HG02678 (cell line): ENCODE results near the gene KCP.

Experiments
- ATAC-seq: cut with Tn5 transposase; IDR thresholded peaks from one replicate; pipeline ENCODE4 v1.9.1; 2021; ENCODE audit warnings: mild to moderate bottlenecking, moderate library complexity; ENCODE audit not compliant: unreplicated experiment

Gene KCP

DNA sequence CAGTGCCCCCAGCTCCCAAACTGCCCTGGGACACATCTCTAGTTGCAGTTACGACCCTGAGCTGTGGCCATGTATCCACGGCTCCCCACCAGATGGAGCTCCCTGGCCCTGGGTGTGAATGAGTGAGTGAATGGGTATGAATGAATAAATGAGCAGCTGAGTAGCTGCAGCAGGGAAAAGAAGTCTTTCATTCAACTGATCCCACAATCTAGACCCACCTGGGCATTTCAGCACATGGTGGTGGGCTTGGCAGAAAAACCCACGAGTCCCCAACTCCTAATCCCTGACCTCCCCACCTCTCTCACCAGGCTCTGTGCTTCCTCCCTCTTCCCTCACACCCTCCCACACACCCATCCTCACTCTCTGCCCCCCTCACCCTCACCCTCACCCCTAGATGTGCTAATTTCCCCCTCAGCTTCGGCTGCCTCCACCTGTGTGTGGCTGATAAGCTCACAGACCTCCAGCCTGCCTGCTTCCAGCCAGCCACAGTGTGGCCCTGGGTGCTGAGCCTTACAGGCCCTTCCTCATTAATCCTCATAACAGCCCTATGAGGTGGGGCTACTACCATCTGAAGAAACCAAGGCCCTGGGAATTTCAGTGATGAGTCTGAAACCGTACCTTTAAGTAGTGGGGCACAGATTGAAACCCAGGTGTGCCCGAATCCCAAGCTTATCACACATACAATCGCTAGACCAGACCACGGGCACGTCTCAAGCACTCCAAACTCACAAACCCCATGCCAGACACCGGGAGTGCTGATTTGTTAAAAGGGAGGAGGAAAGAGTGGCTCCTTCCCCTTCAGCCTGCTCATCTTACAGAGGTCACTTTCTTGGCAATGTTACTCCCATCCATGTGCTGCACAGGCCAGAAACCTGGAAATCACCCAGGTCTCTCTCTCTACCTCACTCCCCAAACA, 50.1 kb downstream of the KCP start:
- ATAC-seq, result no peak

DNA sequence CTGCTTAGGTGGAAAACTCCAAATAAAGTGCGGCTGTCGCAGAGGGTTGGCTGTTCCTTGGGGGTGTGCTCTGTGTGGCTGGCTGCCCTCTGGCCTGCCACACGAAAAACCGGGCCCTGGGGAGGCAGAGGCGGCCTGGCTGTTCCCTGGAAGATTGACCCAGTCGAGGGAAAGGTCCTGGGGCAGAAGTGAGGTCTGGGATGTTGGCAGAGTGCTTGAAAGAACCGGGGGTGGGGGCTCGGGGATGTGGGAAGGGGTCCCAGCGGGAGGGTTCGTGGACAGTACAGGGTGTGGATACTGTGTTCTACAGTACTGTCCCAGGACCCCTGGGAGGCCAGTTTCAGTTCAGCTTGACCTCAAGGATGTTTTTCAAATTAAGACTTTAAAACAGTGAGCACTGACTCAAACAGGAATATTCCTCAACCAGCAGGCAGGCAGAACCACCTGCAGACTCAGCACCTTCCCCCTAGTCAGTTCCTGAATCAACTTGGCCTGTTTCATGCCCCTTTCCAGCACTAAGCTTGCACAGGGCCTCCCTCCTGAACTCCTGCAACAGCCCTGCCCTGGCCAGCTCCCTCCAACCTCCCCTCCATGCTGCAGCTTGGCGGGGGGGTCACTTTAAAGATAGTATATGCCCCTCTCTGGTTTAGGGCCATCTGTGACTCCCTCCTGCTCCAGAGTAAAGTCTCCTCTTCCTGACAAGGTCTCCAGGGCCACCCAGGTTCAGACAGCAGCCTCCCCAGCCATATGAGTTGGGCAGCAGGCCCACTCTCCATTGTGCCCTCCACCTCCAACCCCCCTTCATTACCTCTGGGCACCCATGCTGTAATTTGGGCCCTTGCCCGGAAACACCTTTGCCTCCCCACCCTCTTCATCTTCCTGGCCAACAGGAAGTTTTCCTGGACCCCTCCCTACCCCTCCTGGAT, 51.0 kb downstream of the KCP start:
- no peak for ATAC-seq

DNA sequence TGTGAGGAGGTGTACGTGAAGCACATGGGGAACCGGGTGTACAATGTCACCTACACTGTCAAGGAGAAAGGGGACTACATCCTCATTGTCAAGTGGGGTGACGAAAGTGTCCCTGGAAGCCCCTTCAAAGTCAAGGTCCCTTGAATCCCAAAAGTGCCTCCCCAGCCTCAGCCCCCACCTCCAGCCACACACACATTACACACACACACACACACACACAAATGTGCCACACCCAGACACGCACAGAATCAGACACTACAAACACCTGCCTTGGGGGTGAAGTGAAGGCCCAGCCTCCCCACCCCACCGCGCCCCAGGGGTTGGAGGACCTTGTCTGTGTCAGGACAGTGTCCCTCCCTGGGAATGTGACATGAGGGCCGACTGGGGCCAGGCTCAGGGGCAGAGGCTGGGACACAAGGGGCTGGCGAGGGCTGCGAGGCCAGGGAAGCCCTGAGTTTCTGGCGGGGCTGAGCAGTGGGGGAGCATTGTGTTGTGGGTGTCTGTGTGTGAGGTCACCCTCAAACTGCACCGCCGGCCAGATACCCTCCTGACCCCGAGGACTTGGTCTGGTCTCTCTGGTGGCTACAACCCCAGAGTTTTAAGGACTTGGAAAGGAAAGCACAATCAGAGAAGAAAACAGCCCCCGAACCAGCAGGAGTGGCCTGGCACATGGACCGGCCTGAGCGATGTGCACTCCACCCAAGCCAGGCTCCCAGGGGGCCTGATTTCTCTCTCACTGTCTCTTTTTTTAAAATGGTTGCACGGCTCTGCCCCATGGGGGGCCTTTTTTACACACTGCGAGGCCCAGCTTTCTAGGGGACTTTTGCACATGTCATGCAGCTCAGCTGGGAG, 51.9 kb downstream of the KCP start:
- ATAC-seq, result no peak

DNA sequence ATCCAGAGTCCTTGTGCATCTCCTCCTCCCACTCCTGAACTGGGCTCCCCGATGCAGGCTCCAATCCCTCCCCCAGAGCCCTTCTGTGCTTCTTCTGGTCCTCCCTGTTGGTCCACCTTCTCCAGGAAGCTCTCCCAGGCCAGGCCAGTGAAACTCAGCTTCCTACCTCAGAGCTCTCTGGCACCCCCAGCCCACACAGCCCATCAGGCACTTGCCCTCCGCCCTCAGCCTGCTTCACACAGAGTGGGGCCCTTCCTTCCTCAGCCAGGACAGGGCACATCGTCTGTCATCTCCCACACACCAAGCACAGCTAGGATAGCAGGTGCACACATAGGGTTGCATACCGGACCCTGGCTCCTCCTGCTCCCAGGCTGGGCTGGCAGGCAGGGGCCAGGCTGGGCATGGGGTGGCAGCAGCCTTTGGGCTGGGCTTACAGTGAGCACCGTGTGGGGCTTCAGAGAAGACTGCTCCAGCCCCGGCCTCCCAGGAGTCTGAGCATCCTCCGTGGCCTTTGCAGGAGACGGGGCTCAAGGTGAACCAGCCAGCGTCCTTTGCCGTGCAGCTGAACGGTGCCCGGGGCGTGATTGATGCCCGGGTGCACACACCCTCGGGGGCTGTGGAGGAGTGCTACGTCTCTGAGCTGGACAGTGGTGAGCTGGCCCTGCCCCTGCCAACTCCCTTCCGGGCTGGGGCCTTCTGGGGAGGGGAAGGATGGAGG, 54.3 kb downstream of the KCP start:
- no peak for ATAC-seq

DNA sequence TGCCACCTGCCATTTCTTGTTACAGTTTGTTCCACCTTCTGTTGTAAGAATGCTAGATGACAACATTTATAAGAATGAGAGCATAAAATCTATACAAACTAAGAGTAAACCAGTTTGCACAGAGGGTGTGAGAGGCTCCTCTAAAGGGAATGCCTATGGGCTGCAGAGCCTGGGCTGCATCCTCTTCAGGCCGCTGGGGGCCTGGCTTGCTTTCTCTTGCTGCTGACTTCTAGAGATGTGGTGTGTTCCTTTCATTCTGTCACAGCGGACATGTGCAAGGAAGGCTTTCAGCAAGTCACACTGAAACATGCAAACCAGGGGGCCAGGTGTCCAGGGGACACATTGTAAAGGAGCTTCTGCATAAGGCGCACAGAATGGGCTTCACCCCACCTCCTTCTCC, 55.0 kb downstream of the KCP start:
- ATAC-seq, result no peak

DNA sequence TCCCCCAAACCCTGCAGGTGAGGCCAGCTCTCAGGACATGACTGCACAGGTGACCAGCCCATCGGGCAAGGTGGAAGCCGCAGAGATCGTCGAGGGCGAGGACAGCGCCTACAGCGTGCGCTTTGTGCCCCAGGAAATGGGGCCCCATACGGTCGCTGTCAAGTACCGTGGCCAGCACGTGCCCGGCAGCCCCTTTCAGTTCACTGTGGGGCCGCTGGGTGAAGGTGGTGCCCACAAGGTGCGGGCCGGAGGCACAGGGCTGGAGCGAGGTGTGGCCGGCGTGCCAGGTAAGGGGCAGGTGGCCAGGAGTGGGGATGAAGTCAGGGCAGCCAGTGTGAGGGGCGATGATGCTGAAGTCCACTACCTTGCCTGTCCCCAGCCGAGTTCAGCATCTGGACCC, 56.1 kb downstream of the KCP start:
- no peak for ATAC-seq

DNA sequence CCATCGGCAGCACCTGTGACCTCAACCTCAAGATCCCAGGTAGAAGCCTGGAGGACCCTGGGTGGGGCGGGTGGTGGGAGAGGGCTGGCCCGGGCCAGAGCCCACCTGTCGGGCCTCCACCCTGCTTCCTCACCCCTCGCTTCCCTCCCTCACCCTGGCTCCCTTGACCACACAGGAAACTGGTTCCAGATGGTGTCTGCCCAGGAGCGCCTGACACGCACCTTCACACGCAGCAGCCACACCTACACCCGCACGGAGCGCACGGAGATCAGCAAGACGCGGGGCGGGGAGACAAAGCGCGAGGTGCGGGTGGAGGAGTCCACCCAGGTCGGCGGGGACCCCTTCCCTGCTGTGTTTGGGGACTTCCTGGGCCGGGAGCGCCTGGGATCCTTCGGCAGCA, 56.7 kb downstream of the KCP start:
- ATAC-seq, result no peak

DNA sequence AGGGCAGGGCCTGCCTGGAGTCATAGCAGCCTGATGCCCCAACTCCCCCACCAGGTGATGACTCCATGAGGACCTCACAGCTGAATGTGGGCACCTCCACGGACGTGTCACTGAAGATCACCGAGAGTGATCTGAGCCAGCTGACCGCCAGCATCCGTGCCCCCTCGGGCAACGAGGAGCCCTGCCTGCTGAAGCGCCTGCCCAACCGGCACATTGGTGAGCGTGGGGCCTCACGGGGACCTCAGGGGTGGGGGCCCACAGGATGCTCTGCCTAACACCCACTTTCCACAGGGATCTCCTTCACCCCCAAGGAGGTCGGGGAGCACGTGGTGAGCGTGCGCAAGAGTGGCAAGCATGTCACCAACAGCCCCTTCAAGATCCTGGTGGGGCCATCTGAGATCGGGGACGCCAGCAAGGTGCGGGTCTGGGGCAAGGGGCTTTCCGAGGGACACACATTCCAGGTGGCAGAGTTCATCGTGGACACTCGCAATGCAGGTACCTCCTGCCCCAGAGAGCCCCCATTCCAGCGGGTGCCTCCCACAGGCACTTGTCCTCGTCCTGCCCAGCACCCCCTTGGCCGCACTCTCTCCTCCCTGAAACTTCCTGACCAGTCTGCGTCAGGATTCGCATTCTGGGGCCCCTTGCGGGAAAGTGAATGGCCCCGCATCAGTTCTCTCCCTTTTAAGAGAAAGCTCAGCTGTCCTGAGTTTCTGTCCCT, 57.8 kb downstream of the KCP start:
- no peak for ATAC-seq

DNA sequence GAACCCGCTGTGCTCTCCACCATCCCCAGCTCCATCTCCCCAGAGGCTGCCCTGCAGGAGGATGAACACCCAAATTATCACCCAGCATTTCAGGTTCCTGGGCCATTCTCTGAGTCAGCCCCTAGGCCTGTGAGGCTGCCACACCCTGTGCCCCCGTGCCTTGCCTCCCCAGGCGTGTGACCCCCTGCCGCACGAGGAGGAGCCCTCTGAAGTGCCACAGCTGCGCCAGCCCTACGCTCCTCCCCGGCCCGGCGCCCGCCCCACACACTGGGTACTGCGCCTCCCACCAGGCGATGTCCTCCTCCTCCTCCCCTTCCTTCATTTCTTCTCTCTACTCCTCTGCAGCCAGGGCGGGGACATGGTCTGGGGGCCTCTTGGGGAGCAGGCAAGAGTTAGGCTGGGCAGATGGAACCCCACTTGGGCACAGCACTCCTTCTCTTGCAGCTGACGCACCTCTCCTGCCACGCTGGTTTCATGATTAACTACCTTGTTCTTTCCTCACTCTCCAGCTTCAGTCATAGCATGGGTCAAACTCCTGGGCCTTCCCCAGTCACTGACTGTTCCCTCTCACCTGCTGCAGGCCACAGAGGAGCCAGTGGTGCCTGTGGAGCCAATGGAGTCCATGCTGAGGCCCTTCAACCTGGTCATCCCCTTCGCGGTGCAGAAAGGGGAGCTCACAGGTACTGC, 60.6 kb downstream of the KCP start:
- ATAC-seq, result no peak

DNA sequence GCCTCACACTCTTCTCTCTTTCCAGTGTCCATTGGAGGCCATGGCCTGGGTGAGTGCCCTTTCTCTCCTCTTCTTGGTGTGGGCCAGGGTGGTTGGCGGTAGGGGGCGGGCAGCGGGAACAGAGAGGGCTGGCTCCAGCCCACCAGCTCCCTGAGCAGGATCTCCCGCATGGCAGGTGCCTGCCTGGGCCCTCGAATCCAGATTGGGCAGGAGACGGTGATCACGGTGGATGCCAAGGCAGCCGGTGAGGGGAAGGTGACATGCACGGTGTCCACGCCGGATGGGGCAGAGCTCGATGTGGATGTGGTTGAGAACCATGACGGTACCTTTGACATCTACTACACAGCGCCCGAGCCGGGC, 61.4 kb downstream of the KCP start:
- ATAC-seq, result no peak

DNA sequence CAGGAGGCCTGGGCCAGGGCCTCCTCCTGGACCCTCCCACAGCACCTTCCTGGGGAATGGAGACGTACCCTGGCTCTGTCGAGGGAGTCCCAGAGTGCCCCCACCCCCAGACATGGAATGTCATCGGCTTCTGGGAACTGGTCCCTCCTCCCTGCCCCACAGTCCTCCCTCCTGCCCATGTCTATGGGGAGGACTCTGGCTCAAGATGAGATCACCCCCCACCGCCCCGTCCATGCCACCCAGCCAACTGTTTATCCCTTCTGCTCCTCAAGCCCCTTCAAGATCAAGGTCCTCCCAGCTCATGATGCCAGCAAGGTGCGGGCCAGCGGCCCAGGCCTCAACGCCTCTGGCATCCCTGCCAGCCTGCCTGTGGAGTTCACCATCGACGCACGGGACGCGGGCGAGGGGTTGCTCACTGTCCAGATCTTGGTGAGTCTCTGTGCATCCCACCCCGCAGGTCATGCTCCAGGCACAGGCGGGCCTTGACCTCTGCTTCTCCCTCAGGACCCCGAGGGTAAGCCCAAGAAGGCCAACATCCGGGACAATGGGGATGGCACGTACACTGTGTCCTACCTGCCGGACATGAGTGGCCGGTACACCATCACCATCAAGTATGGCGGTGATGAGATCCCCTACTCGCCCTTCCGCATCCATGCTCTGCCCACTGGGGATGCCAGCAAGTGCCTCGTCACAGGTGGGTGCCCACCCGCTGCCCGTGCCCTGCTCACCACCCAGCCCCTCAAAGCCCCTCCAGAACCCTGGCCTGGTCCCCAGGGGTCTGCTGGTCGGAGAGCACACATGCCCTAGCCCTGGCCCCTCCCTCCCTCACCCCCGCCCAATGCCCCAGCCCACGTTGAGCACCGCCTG, 62.0 kb downstream of the KCP start:
- ATAC-seq, result no peak

DNA sequence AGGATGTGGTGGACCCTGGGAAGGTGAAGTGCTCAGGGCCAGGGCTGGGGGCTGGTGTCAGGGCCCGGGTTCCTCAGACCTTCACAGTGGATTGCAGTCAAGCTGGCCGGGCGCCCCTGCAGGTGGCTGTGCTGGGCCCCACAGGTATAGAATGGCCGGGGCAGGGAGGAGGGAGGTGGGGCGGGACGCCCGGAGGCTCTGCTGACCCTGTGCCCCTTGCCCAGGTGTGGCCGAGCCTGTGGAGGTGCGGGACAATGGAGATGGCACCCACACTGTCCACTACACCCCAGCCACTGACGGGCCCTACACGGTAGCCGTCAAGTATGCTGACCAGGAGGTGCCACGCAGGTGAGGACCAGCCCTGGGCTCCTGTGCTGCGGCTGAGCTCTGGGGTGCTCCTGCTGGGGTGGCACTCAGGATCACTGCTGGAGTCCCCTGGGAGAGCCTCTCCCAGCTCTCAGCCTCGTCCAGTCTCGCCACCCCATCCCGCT, 62.7 kb downstream of the KCP start:
- ATAC-seq, result no peak

DNA sequence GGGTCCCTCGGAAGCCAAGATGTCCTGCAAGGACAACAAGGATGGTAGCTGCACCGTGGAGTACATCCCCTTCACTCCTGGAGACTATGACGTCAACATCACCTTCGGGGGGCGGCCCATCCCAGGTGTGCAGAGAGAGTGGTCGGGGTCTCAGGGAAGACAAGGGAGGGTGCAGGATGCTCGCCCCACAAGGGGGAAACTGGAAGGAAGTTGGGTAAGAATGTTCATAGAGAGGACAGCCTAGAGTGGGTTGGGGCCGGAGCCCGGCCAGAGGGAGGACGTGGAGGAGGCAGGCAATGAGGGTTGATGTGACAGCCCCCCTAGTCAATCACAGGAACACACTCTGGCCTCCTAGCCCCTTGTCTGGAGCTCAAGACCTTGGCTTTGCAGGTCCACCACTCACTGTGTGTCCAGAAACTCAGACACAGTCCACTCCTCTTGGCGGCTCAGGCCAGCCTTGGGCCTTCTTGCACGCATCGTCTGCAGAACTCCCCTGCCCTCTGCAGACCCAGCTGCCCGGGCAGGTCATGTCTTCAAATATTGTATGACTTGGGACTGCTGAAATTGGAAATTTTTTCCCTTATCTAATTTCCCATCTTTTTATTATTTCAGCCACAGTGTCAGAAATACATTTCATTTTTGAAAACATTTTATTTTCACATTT, 63.6 kb downstream of the KCP start:
- ATAC-seq, result no peak

DNA sequence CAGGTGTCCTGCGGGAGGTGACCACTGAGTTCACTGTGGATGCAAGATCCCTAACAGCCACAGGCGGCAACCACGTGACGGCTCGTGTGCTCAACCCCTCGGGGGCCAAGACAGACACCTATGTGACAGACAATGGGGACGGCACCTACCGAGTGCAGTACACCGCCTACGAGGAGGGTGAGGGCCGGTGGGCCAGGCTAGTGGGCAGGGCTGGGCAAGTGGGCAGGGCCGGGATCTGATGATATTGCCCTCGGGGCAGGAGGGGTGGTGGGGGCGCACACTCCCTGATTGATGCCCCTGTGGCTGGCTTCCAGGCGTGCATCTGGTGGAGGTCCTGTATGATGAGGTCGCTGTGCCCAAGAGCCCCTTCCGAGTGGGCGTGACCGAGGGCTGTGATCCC, 64.5 kb downstream of the KCP start:
- ATAC-seq, result no peak

DNA sequence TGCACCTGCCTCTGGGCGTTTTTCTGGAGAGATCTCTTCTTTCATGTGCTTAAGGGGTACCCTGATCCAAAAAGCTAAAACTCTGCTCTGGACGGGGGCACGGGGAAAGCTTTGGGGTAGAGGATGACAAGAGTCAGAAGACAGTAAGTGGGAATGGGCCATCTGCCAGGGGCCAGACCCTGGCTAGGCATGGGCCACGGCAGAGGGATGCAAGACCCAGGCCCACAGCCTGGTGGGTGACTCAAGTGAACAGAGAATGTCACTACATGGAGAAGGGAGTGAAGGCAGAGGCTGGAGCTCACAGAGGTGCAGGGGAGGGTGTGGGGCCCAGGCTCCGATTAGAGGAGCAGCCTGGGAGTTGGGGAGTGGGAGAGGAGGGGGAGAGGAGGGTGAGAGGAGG, 65.0 kb downstream of the KCP start:
- ATAC-seq, result no peak

DNA sequence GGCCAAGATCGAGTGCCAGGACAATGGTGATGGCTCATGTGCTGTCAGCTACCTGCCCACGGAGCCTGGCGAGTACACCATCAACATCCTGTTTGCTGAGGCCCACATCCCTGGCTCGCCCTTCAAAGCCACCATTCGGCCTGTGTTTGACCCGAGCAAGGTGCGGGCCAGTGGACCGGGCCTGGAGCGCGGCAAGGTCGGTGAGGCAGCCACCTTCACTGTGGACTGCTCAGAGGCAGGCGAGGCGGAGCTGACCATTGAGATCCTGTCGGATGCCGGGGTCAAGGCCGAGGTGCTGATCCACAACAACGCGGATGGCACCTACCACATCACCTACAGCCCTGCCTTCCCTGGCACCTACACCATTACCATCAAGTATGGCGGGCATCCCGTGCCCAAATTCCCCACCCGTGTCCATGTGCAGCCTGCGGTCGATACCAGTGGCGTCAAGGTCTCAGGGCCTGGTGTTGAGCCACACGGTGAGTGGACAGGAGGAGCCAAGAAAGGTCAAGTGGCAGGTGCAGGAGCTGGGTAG, 65.7 kb downstream of the KCP start:
- no peak for ATAC-seq

DNA sequence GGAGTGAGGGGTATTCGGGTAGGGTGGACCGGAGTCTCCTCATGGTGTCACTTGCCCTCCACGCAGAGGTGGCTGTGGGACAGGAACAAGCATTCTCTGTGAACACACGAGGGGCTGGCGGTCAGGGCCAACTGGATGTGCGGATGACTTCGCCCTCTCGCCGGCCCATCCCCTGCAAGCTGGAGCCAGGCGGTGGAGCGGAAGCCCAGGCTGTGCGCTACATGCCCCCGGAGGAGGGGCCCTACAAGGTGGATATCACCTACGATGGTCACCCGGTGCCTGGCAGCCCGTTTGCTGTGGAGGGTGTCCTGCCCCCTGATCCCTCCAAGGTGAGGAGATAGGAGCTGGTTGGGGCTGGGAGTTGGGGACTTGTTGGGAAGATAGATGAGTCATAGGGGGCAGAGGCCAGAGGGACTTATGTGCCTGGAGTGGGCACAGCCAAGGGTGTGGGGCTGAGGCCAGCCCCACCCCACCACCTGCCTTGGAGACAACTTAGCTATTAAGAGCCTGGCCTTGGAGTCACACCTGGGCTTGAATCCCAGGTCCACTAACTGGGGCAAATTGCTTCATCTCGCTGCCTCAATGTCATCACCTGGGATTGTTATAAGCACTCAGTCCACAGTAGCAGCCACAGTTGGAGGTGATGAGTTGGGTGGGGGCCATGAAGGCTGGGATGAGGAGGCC, 66.4 kb downstream of the KCP start:
- no peak for ATAC-seq
